ENCODE measurements around the gene BBS1. TPM values are rescaled to one million over a fixed set of nuclear protein-coding genes. Genes with fewer than 3 reads are reported as not detected.

Gene BBS1
- total RNA-seq, 1 donor from 2014 or later, result 33.5 TPM

GRCh38 chr11:66495401-66495854 is 15.0 kb upstream of the BBS1 start:
- no peaks in the 10 kb centered on the region for H3K4me1 ChIP-seq
- H3K36me3 ChIP-seq, result peaks cover 56% of the 10 kb centered on the region
- no peaks in the 10 kb centered on the region for H3K9me3 ChIP-seq
- H3K4me3 ChIP-seq, result no peak overlapping the region
- H3K27me3 ChIP-seq, result no peaks in the 10 kb centered on the region
- TF ChIP-seq CTCF (IDR thresholded peaks at IDR 0.05), result peak; percentile 18
- no peak overlapping the region for H3K27ac ChIP-seq
- intact Hi-C loops (cut with DNase I), result no loop called here
- DNase-seq (no peak), ATAC-seq (no peak)

- ATAC-seq (no peak), DNase-seq (no peak)
- Histone ChIP-seq H3K9me3 (no peaks in the 10 kb centered on the region), H3K27me3 (no peaks in the 10 kb centered on the region), H3K4me1 (no peaks in the 10 kb centered on the region), H3K4me3 (no peak overlapping the region), H3K36me3 (peaks cover 47% of the 10 kb centered on the region), H3K27ac (no peak overlapping the region)
- intact Hi-C loops (cut with DNase I), result no loop called here
- TF ChIP-seq CTCF (IDR thresholded peaks at IDR 0.05), result no peak
These were observed 13.2 kb upstream of the BBS1 start for GRCh38 chr11:66497206-66497605.

- H3K27me3 ChIP-seq, result no peaks in the 10 kb centered on the region
- H3K4me1 ChIP-seq, result no peaks in the 10 kb centered on the region
- H3K27ac ChIP-seq, result no peak overlapping the region
- no peak for TF ChIP-seq CTCF (IDR thresholded peaks at IDR 0.05)
- H3K9me3 ChIP-seq, result no peaks in the 10 kb centered on the region
- ATAC-seq (no peak), DNase-seq (no peak)
- H3K4me3 ChIP-seq, result no peak overlapping the region
- intact Hi-C loops (cut with DNase I), result no loop called here
- H3K36me3 ChIP-seq, result peaks cover 42% of the 10 kb centered on the region
These were observed 11.9 kb upstream of the BBS1 start for GRCh38 chr11:66498506-66498905.

- H3K27ac ChIP-seq, result no peak overlapping the region
- peaks cover 6% of the 10 kb centered on the region for H3K4me1 ChIP-seq
- ATAC-seq (no peak), DNase-seq (no peak)
- intact Hi-C loops (cut with DNase I), result no loop called here
- H3K4me3 ChIP-seq, result no peak overlapping the region
- H3K27me3 ChIP-seq, result no peaks in the 10 kb centered on the region
- TF ChIP-seq CTCF (IDR thresholded peaks at IDR 0.05), result no peak
- H3K36me3 ChIP-seq, result peaks cover 24% of the 10 kb centered on the region
- no peaks in the 10 kb centered on the region for H3K9me3 ChIP-seq
These were observed 5.1 kb upstream of the BBS1 start for GRCh38 chr11:66505276-66505816.

GRCh38 chr11:66509131-66509561 is 1.3 kb upstream of the BBS1 start:
- no peak overlapping the region for H3K4me3 ChIP-seq
- no peak for DNase-seq
- no peaks in the 10 kb centered on the region for H3K27me3 ChIP-seq
- no peak for TF ChIP-seq CTCF (IDR thresholded peaks at IDR 0.05)
- peaks cover 13% of the 10 kb centered on the region for H3K36me3 ChIP-seq
- H3K9me3 ChIP-seq, result no peaks in the 10 kb centered on the region
- ATAC-seq, result no peak
- peaks cover 15% of the 10 kb centered on the region for H3K4me1 ChIP-seq
- no peak overlapping the region for H3K27ac ChIP-seq
- intact Hi-C loops (cut with DNase I), result no loop called here

- H3K36me3 ChIP-seq, result no peaks in the 10 kb centered on the region
- H3K4me1 ChIP-seq, result peaks cover 15% of the 10 kb centered on the region
- H3K4me3 ChIP-seq, result peak overlapping the region; percentile 92
- peak overlapping the region; percentile 74 for H3K27ac ChIP-seq
- H3K9me3 ChIP-seq, result no peaks in the 10 kb centered on the region
- intact Hi-C loops (cut with DNase I), result no loop called here
- no peaks in the 10 kb centered on the region for H3K27me3 ChIP-seq
- DNase-seq, result no peak
- ATAC-seq, result no peak
- TF ChIP-seq CTCF (IDR thresholded peaks at IDR 0.05), result no peak
These were observed 530 bp downstream of the BBS1 start for GRCh38 chr11:66510990-66511339.
